IMR-90 (cell line): ENCODE measurements around the gene PRSS21. TPM values are rescaled to one million over a fixed set of nuclear protein-coding genes. Genes with fewer than 3 reads are reported as not detected.

Experiments used
- ATAC-seq: fragments of 200-7000 bp; cut with Tn5 transposase; 2 replicates; pipeline ENCODE4 v1.9.1; 2020; ENCODE audit warnings: low read depth, mild to moderate bottlenecking, moderate library complexity
- BruUV-seq: library from RNA; stranded (reverse); fragments of 400-500 nt; replicated peaks from 2 replicates; lab custom pipeline; 2021; lab: Mats Ljungman, UMichigan
- CTCF ChIA-PET: fragments of 300-600 bp; formaldehyde crosslinking; extraction: SDS; loops from one replicate; lab custom pipeline; 2021; ENCODE audit warnings: antibody characterized with exemption; lab: Yijun Ruan, JAX
- POLR2A ChIA-PET: fragments of 300-600 bp; sonication (Branson Sonifier 250); formaldehyde crosslinking; loops from one replicate; lab custom pipeline; 2022; ENCODE audit warnings: antibody characterized with exemption; ENCODE audit not compliant: unreplicated experiment; lab: Charles Lee
- DNase-seq: peaks from one replicate; pipeline ENCODE4 v3.0.0; 2013
- H2AFZ ChIP-seq: replicated peaks from 2 replicates; pipeline ENCODE3; 2013; ENCODE audit warnings: low read length, mild to moderate bottlenecking; ENCODE audit not compliant: poor library complexity
- H2AK5ac ChIP-seq: 2 replicates; pipeline ENCODE4 v1.6.1; 2013; ENCODE audit warnings: low read depth, low read length, inconsistent platforms
- H2AK9ac ChIP-seq: replicated peaks from 2 replicates; pipeline ENCODE3; 2013; ENCODE audit warnings: mild to moderate bottlenecking, low read depth, low read length, moderate library complexity; ENCODE audit not compliant: poor library complexity
- H2BK120ac ChIP-seq: 2 replicates; pipeline ENCODE4 v1.6.1; 2013; ENCODE audit warnings: low read depth, low read length, inconsistent platforms
- H2BK15ac ChIP-seq: 3 replicates; pipeline ENCODE4 v1.6.1; 2013; ENCODE audit warnings: low read depth, low read length, inconsistent platforms
- H2BK20ac ChIP-seq: 2 replicates; pipeline ENCODE4 v1.6.1; 2013; ENCODE audit warnings: low read depth, mild to moderate bottlenecking, inconsistent platforms, low read length, moderate library complexity
- H2BK5ac ChIP-seq: 2 replicates; pipeline ENCODE4 v1.6.1; 2013; ENCODE audit warnings: mild to moderate bottlenecking, low read depth, low read length, inconsistent platforms; ENCODE audit not compliant: poor library complexity, severe bottlenecking
- H3K14ac ChIP-seq: replicated peaks from 2 replicates; pipeline ENCODE4 v1.6.1; 2013; ENCODE audit warnings: low read depth, low read length, inconsistent platforms
- H3K18ac ChIP-seq: 2 replicates; pipeline ENCODE4 v1.6.1; 2013; ENCODE audit warnings: low read depth, low read length, control low read depth
- H3K23ac ChIP-seq: 2 replicates; pipeline ENCODE4 v1.6.1; 2013; ENCODE audit warnings: low read depth, low read length, inconsistent platforms
- H3K27ac ChIP-seq: 2 replicates; pipeline ENCODE4 v1.5.1; 2013; ENCODE audit warnings: mild to moderate bottlenecking, control low read depth, low read length; ENCODE audit not compliant: insufficient read depth
- H3K27me3 ChIP-seq: 2 replicates; pipeline ENCODE4 v1.6.1; 2013; ENCODE audit warnings: low read length; ENCODE audit not compliant: control insufficient read depth, insufficient read depth
- H3K36me3 ChIP-seq: 2 replicates; pipeline ENCODE4 v1.6.1; 2013; ENCODE audit warnings: low read length, mixed read lengths; ENCODE audit not compliant: control insufficient read depth, insufficient read depth
- H3K4ac ChIP-seq: 2 replicates; pipeline ENCODE4 v1.6.1; 2013; ENCODE audit warnings: low read depth, low read length, inconsistent platforms
- H3K4me1 ChIP-seq: 2 replicates; pipeline ENCODE4 v1.6.1; 2013; ENCODE audit warnings: low read length, mixed read lengths; ENCODE audit not compliant: control insufficient read depth, insufficient read depth
- H3K4me2 ChIP-seq: 2 replicates; pipeline ENCODE4 v1.6.1; 2013; ENCODE audit warnings: low read depth, mild to moderate bottlenecking, control low read depth, low read length, moderate library complexity
- H3K4me3 ChIP-seq: 2 replicates; pipeline ENCODE4 v1.5.1; 2013; ENCODE audit warnings: low read depth, mild to moderate bottlenecking, control low read depth, low read length, moderate library complexity; ENCODE audit not compliant: insufficient read depth
- H3K56ac ChIP-seq: 2 replicates; pipeline ENCODE4 v1.6.1; 2013; ENCODE audit warnings: low read length, inconsistent platforms; ENCODE audit not compliant: insufficient read depth; ENCODE audit errors: extremely low read depth
- H3K79me1 ChIP-seq, 2 experiments: 2 replicates each; pipeline ENCODE4 v1.6.1; 2013; ENCODE audit warnings: low read length in 2 of 2, inconsistent platforms in 1 of 2, low read depth in 1 of 2
- H3K9ac ChIP-seq: 2 replicates; pipeline ENCODE4 v1.6.1; 2013; ENCODE audit warnings: low read depth, low read length, control low read depth
- H3K9me1 ChIP-seq: 2 replicates; pipeline ENCODE4 v1.6.1; 2013; ENCODE audit warnings: low read length, inconsistent platforms; ENCODE audit not compliant: insufficient read depth
- H3K9me3 ChIP-seq: 2 replicates; pipeline ENCODE4 v1.6.1; 2013; ENCODE audit warnings: low read length; ENCODE audit not compliant: control insufficient read depth, insufficient read depth
- H4K20me1 ChIP-seq: 2 replicates; pipeline ENCODE4 v1.6.1; 2013; ENCODE audit warnings: low read length, inconsistent platforms; ENCODE audit not compliant: insufficient read depth
- H4K5ac ChIP-seq: 2 replicates; pipeline ENCODE4 v1.6.1; 2013; ENCODE audit warnings: mild to moderate bottlenecking, low read depth, low read length, control low read depth
- H4K8ac ChIP-seq, 2 experiments: 2 replicates each; pipeline ENCODE4 v1.6.1; 2013; ENCODE audit warnings: low read depth in 2 of 2, low read length in 2 of 2, control low read depth in 1 of 2, inconsistent platforms in 1 of 2
- H4K91ac ChIP-seq: 2 replicates; pipeline ENCODE4 v1.6.1; 2013; ENCODE audit warnings: low read depth, low read length, inconsistent platforms; ENCODE audit not compliant: insufficient read depth
- BHLHE40 ChIP-seq: fragments of 150-350 bp; IDR thresholded peaks from 2 replicates; pipeline ENCODE4 v1.6.1; 2016; ENCODE audit warnings: mild to moderate bottlenecking, low read depth, low read length
- CEBPB ChIP-seq: IDR thresholded peaks from 2 replicates; pipeline ENCODE4 v1.6.1; 2012; ENCODE audit warnings: low read depth, low read length, improper control_type of control experiment
- CTCF ChIP-seq: conservative IDR thresholded peaks from 2 replicates; pipeline ENCODE4 v1.5.1; 2012; ENCODE audit warnings: mild to moderate bottlenecking, low read depth, low read length, improper control_type of control experiment
- ELK1 ChIP-seq: fragments of 150-350 bp; IDR thresholded peaks from 2 replicates; pipeline ENCODE4 v1.6.1; 2016; ENCODE audit warnings: low read depth, mild to moderate bottlenecking, low read length, moderate library complexity, borderline replicate concordance
- MAFK ChIP-seq: IDR thresholded peaks from 2 replicates; pipeline ENCODE4 v1.6.1; 2012; ENCODE audit warnings: low read depth, low read length, improper control_type of control experiment
- MAZ ChIP-seq: IDR thresholded peaks from 2 replicates; pipeline ENCODE4 v1.6.1; 2012; ENCODE audit warnings: low read depth, mild to moderate bottlenecking, low read length, improper control_type of control experiment, moderate library complexity, borderline replicate concordance
- POLR2A ChIP-seq: IDR thresholded peaks from 2 replicates; pipeline ENCODE4 v1.6.1; 2012; ENCODE audit warnings: mild to moderate bottlenecking, low read depth, low read length
- RAD21 ChIP-seq: IDR thresholded peaks from 2 replicates; pipeline ENCODE4 v1.6.1; 2012; ENCODE audit warnings: low read length, improper control_type of control experiment
- SMC3 ChIP-seq: fragments of 150-350 bp; IDR thresholded peaks from 2 replicates; pipeline ENCODE4 v1.6.1; 2016; ENCODE audit warnings: low read depth, mild to moderate bottlenecking, antibody characterized with exemption, low read length, moderate library complexity
- WGBS, 2 experiments: methylation state at CpG; one replicate each; pipeline versions ENCODE4 v1.1.5 to v1.1.7; 2013; ENCODE audit warnings: missing lambda C conversion rate in 2 of 2; ENCODE audit not compliant: insufficient read length in 1 of 2; ENCODE audit errors: extremely low coverage in 2 of 2; 5-methylcytosine and 5-hydroxymethylcytosine counted together
- dilution Hi-C: fragments of 300-500 bp; cut with HindIII; formaldehyde crosslinking; loops from one replicate; pipeline ENCODE4 v1.14.3; 2018; ENCODE audit warnings: low sequenced_read_pairs; ENCODE audit not compliant: unreplicated experiment
- in situ Hi-C: fragments of 300-500 bp; cut with MboI; formaldehyde crosslinking; loops from 3 replicates; pipeline ENCODE4 v1.14.3; 2019; ENCODE audit warnings: low sequenced_read_pairs, inconsistent platforms, mixed read lengths
- intact Hi-C: fragments of 100-400 bp; cut with micrococcal nuclease; formaldehyde crosslinking; loops from 2 replicates; pipeline ENCODE4 v1.10.0; 2022
- polyA plus RNA-seq, 3 experiments: library from polyadenylated mRNA; depleted of rRNA; stranded (reverse); fragments of >200 nt; gene quantifications; 2 replicates each; pipeline ENCODE4 v1.2.3, GENCODE V29; 2012; ENCODE audit warnings: low replicate concordance in 1 of 3
- total RNA-seq: library from RNA; depleted of rRNA; stranded (reverse); fragments of >200 nt; gene quantifications from 2 replicates; pipeline ENCODE4 v1.2.3, GENCODE V29; 2012

PRSS21 gene
- total and polyA plus RNA-seq, 2 of the 4 experiments (the other 2 are of a cell fraction) = 0.21 TPM; not detected in 1

GRCh38 chr16:2813771-2814221 is 3.2 kb upstream of the PRSS21 start:
- Histone ChIP-seq H3K14ac (no peak overlapping the region), H2AK9ac (no peak overlapping the region), H4K91ac (no peak overlapping the region), H2AK5ac (no peak overlapping the region), H3K4me3 (no peak overlapping the region), H3K9ac (no peak overlapping the region), H4K20me1 (no peaks in the 10 kb centered on the region), H3K27ac (no peak overlapping the region), H2BK15ac (no peak overlapping the region), H2BK120ac (no peak overlapping the region), H3K4ac (no peak overlapping the region), H3K9me1 (no peaks in the 10 kb centered on the region), H2BK5ac (no peak overlapping the region), H3K4me2 (no peak overlapping the region), H3K36me3 (no peaks in the 10 kb centered on the region), H3K79me1 (no peaks in the 10 kb centered on the region), H3K27me3 (peaks cover 59% of the 10 kb centered on the region), H3K4me1 (no peaks in the 10 kb centered on the region), H3K9me3 (no peaks in the 10 kb centered on the region; the same call in 1 of the 2 replicates), H3K18ac (no peak overlapping the region), H4K5ac (no peak overlapping the region), H2BK20ac (no peak overlapping the region), H3K56ac (no peak overlapping the region), H2AFZ (no peak overlapping the region), H4K8ac (no peak overlapping the region), H3K23ac (no peak overlapping the region)
- TF ChIP-seq RAD21 (no peak), CTCF (no peak), SMC3 (no peak), MAZ (no peak), CEBPB (no peak), ELK1 (no peak), BHLHE40 (no peak), POLR2A (no peak), MAFK (no peak)
- CTCF ChIA-PET = interaction anchor here (1.3 kb wide), 1 partner anchor 14 kb away, joined by 3 read pairs; no protein-coding TSS in a partner anchor
- ATAC-seq (no peak), DNase-seq (no peak)
- intact Hi-C loops (no loop called here), dilution Hi-C loops (no loop called here), in situ Hi-C loops (no loop called here)
- POLR2A ChIA-PET = no interaction called here
- 71% methylated on average over 5 of the region's 7 CpGs; no CpG with 5 or more reads in 1 of the 2 experiments for WGBS, 2 experiments
- no TSS peak for BruUV-seq
